H9 (cell line): Measurements from ENCODE around the gene AKAP9. TPM values are rescaled to one million over a fixed set of nuclear protein-coding genes. Genes with fewer than 3 reads are reported as not detected.

Experiments
- DNase-seq: peaks from one replicate; pipeline ENCODE4 v3.0.0-alpha.2; 2017
- H2AFZ ChIP-seq: one replicate; pipeline ENCODE4 v1.6.1; 2013; ENCODE audit warnings: mild to moderate bottlenecking, low read length, control low read depth, moderate library complexity
- H2AK5ac ChIP-seq: 2 replicates; pipeline ENCODE4 v1.6.1; 2013; ENCODE audit warnings: low read length, control low read depth, mixed read lengths; ENCODE audit not compliant: insufficient read length
- H2BK120ac ChIP-seq: one replicate; pipeline ENCODE4 v1.6.1; 2013; ENCODE audit warnings: low read depth, mild to moderate bottlenecking, low read length, control low read depth, inconsistent platforms; ENCODE audit not compliant: poor library complexity, severe bottlenecking
- H2BK12ac ChIP-seq: 2 replicates; pipeline ENCODE4 v1.6.1; 2013; ENCODE audit warnings: low read length, control low read depth, mixed read lengths, low read depth; ENCODE audit not compliant: insufficient read length
- H2BK15ac ChIP-seq: 2 replicates; pipeline ENCODE4 v1.6.1; 2013; ENCODE audit warnings: low read depth, low read length, control low read depth
- H2BK20ac ChIP-seq: one replicate; pipeline ENCODE4 v1.6.1; 2013; ENCODE audit warnings: low read depth, mild to moderate bottlenecking, low read length, control low read depth, inconsistent platforms; ENCODE audit not compliant: poor library complexity, severe bottlenecking
- H2BK5ac ChIP-seq: 2 replicates; pipeline ENCODE4 v1.6.1; 2013; ENCODE audit warnings: low read length, control low read depth, mixed read lengths; ENCODE audit not compliant: insufficient read length
- H3K14ac ChIP-seq: 2 replicates; pipeline ENCODE4 v1.6.1; 2013; ENCODE audit warnings: low read length, control low read depth; ENCODE audit not compliant: insufficient read depth
- H3K18ac ChIP-seq: 2 replicates; pipeline ENCODE4 v1.6.1; 2013; ENCODE audit warnings: low read depth, mild to moderate bottlenecking, mixed read lengths, low read length, control low read depth; ENCODE audit not compliant: insufficient read length
- H3K23ac ChIP-seq: 2 replicates; pipeline ENCODE4 v1.6.1; 2013; ENCODE audit warnings: low read length, control low read depth, mixed read lengths, low read depth; ENCODE audit not compliant: insufficient read length
- H3K23me2 ChIP-seq: 2 replicates; pipeline ENCODE4 v1.6.1; 2013; ENCODE audit warnings: low read depth, mild to moderate bottlenecking, mixed read lengths, low read length, control low read depth; ENCODE audit not compliant: insufficient read length, poor library complexity, severe bottlenecking
- H3K27ac ChIP-seq: 2 replicates; pipeline ENCODE4 v1.5.1; 2013; ENCODE audit warnings: low read length, control low read depth, mixed read lengths, low read depth; ENCODE audit not compliant: insufficient read length
- H3K27me3 ChIP-seq: 2 replicates; pipeline ENCODE4 v1.6.1; 2013; ENCODE audit warnings: low read length, control low read depth, inconsistent platforms; ENCODE audit not compliant: insufficient read depth
- H3K4ac ChIP-seq: 2 replicates; pipeline ENCODE4 v1.6.1; 2013; ENCODE audit warnings: low read depth, mild to moderate bottlenecking, control low read depth, inconsistent platforms, low read length, moderate library complexity
- H3K4me1 ChIP-seq: 2 replicates; pipeline ENCODE4 v1.6.1; 2013; ENCODE audit warnings: low read length, control low read depth, inconsistent platforms; ENCODE audit not compliant: insufficient read depth
- H3K4me2 ChIP-seq: 2 replicates; pipeline ENCODE4 v1.6.1; 2013; ENCODE audit warnings: low read length, control low read depth, mixed read lengths; ENCODE audit not compliant: insufficient read length, insufficient read depth
- H3K56ac ChIP-seq: 2 replicates; pipeline ENCODE4 v1.6.1; 2013; ENCODE audit warnings: low read depth, mild to moderate bottlenecking, mixed read lengths, low read length, control low read depth; ENCODE audit not compliant: insufficient read length
- H3K79me1 ChIP-seq: 2 replicates; pipeline ENCODE4 v1.6.1; 2013; ENCODE audit warnings: low read depth, mild to moderate bottlenecking, moderate library complexity, low read length, control low read depth, inconsistent platforms; ENCODE audit not compliant: insufficient read depth, poor library complexity, severe bottlenecking
- H3K79me2 ChIP-seq: 2 replicates; pipeline ENCODE4 v1.6.1; 2013; ENCODE audit warnings: low read length, control low read depth, inconsistent platforms; ENCODE audit not compliant: insufficient read depth
- H3K9ac ChIP-seq: 2 replicates; pipeline ENCODE4 v1.6.1; 2013; ENCODE audit warnings: low read length, control low read depth, mixed read lengths; ENCODE audit not compliant: insufficient read length; ENCODE audit errors: extremely low read depth
- H3K9me3 ChIP-seq: one replicate; pipeline ENCODE4 v1.6.1; 2013; ENCODE audit warnings: low read depth, low read length, inconsistent platforms; ENCODE audit not compliant: control insufficient read depth
- H3T11ph ChIP-seq: one replicate; pipeline ENCODE4 v1.6.1; 2013; ENCODE audit warnings: mild to moderate bottlenecking, low read length, control low read depth, inconsistent platforms
- H4K20me1 ChIP-seq: one replicate; pipeline ENCODE4 v1.6.1; 2013; ENCODE audit not compliant: control insufficient read depth, insufficient read length, insufficient read depth
- H4K5ac ChIP-seq: 2 replicates; pipeline ENCODE4 v1.6.1; 2013; ENCODE audit warnings: low read depth, mild to moderate bottlenecking, mixed read lengths, low read length, control low read depth; ENCODE audit not compliant: insufficient read length
- H4K8ac ChIP-seq: replicated peaks from 2 replicates; pipeline ENCODE4 v1.6.1; 2013; ENCODE audit warnings: low read length, control low read depth, mixed read lengths, low read depth; ENCODE audit not compliant: insufficient read length
- H4K91ac ChIP-seq: 2 replicates; pipeline ENCODE4 v1.6.1; 2013; ENCODE audit warnings: low read depth, mild to moderate bottlenecking, moderate library complexity, mixed read lengths, low read length, control low read depth; ENCODE audit not compliant: insufficient read length
- H3K27ac Mint-ChIP-seq, 3 experiments: 2 replicates in 2 of 3; 3 replicates in 1 of 3; pipeline ENCODE4 v1.8.0; 2020 to 2021; ENCODE audit warnings: mixed read lengths in 3 of 3, mild to moderate bottlenecking in 1 of 3, moderate library complexity in 1 of 3
- H3K27me3 Mint-ChIP-seq: 2 replicates; pipeline ENCODE4 v1.8.0; 2021; ENCODE audit warnings: low read depth, mild to moderate bottlenecking, moderate library complexity, mixed read lengths
- H3K36me3 Mint-ChIP-seq, 3 experiments: 2 replicates in 2 of 3; 3 replicates in 1 of 3; pipeline ENCODE4 v1.8.0; 2020 to 2021; ENCODE audit warnings: low read depth in 3 of 3, mixed read lengths in 3 of 3; ENCODE audit not compliant: insufficient read depth in 1 of 3
- H3K4me1 Mint-ChIP-seq, 2 experiments: 2 replicates each; pipeline ENCODE4 v1.8.0; 2020; ENCODE audit warnings: mixed read lengths in 2 of 2
- H3K4me3 Mint-ChIP-seq, 2 experiments: 2 replicates in 1 of 2; 3 replicates in 1 of 2; pipeline ENCODE4 v1.8.0; 2020 to 2021; ENCODE audit warnings: mild to moderate bottlenecking in 2 of 2, mixed read lengths in 2 of 2, moderate library complexity in 1 of 2
- H3K9me3 Mint-ChIP-seq, 2 experiments: 2 replicates in 1 of 2; 3 replicates in 1 of 2; pipeline ENCODE4 v1.8.0; 2020; ENCODE audit warnings: mild to moderate bottlenecking in 2 of 2, mixed read lengths in 2 of 2, moderate library complexity in 1 of 2
- WGBS: extraction: QIAGEN DNeasy Blood & Tissue Kit; methylation state at CpG from one replicate; pipeline ENCODE4 v1.1.7; 2013; ENCODE audit warnings: missing lambda C conversion rate, low lambda C conversion rate, mixed read lengths; ENCODE audit not compliant: insufficient read length; ENCODE audit errors: extremely low coverage; 5-methylcytosine and 5-hydroxymethylcytosine counted together
- total RNA-seq: library from RNA; stranded (reverse); gene quantifications from 2 replicates; pipeline ENCODE4 v1.2.1, GENCODE V29; 2021
- TF ChIP-seq, protein P1 (sequence below): fragments of 200-600 bp; sonication (generic); conservative IDR thresholded peaks from 3 replicates; pipeline ENCODE4 v1.8.0; 2021; ENCODE audit warnings: antibody characterized with exemption, mild to moderate bottlenecking

Gene AKAP9
- total RNA-seq, 1 experiment from 2014 or later, result 22.4 TPM

DNA sequence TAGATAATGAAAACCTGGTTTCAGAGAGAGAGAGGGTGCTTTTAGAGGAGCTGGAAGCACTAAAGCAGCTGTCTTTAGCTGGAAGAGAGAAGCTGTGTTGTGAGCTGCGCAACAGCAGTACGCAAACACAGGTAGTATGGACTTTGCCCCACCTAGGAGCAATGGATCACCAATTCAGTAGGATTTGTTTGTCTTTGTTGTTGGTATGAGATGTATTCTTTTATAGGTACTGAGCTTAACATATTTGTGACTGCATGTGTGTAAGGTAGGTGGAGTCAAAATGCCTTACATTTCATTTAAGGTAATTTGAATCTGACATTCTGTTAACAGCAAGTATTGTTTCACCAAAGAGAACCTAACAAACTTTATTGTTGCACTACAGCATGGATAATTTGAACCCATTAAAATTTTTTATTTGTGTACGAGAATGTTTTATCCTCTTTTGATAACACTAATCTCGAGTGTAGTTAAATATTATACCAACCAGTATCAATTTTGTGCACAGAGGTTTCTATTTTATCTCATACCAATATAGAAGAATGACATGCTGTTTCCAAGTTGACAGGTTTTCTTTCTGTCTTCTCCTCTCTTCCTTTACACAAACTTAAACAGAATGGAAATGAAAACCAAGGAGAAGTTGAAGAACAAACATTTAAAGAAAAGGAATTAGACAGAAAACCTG is 101.5 kb downstream of the AKAP9 start:
- H4K8ac ChIP-seq, result no peak overlapping the region
- no peak overlapping the region for H2AFZ ChIP-seq
- no peaks in the 10 kb centered on the region for H3K23me2 ChIP-seq
- H3K27ac ChIP-seq, result no peak overlapping the region
- no peak overlapping the region for H2BK5ac ChIP-seq
- Mint-ChIP-seq H3K9me3 (no peaks in the 10 kb centered on the region), H3K27me3 (no peaks in the 10 kb centered on the region), H3K27ac (no peak overlapping the region; a peak in 2 of 7 replicates), H3K4me1 (no peaks in the 10 kb centered on the region), H3K36me3 (peaks cover 6 to 37% (median 18%) of the 10 kb centered on the region in 3 experiments; a peak in 6 of 7 replicates), H3K4me3 (no peak overlapping the region)
- no peak overlapping the region for H4K5ac ChIP-seq
- H3K9me3 ChIP-seq, result no peaks in the 10 kb centered on the region
- no peak overlapping the region for H3K9ac ChIP-seq
- H3K23ac ChIP-seq, result no peak overlapping the region
- no peak overlapping the region for H2AK5ac ChIP-seq
- no peak overlapping the region for H2BK15ac ChIP-seq
- H3K27me3 ChIP-seq, result no peaks in the 10 kb centered on the region
- no peaks in the 10 kb centered on the region for H3K4me1 ChIP-seq
- H4K20me1 ChIP-seq, result no peaks in the 10 kb centered on the region
- no peak overlapping the region for H3K56ac ChIP-seq
- no CpG with 5 or more reads among the region's 4 CpGs for WGBS
- DNase-seq, result no peak
- no peak overlapping the region for H3K4me2 ChIP-seq
- no peaks in the 10 kb centered on the region for H3K79me2 ChIP-seq
- H3K4ac ChIP-seq, result no peak overlapping the region
- no peak overlapping the region for H3T11ph ChIP-seq
- H4K91ac ChIP-seq, result no peak overlapping the region
- TF ChIP-seq, protein P1, sequence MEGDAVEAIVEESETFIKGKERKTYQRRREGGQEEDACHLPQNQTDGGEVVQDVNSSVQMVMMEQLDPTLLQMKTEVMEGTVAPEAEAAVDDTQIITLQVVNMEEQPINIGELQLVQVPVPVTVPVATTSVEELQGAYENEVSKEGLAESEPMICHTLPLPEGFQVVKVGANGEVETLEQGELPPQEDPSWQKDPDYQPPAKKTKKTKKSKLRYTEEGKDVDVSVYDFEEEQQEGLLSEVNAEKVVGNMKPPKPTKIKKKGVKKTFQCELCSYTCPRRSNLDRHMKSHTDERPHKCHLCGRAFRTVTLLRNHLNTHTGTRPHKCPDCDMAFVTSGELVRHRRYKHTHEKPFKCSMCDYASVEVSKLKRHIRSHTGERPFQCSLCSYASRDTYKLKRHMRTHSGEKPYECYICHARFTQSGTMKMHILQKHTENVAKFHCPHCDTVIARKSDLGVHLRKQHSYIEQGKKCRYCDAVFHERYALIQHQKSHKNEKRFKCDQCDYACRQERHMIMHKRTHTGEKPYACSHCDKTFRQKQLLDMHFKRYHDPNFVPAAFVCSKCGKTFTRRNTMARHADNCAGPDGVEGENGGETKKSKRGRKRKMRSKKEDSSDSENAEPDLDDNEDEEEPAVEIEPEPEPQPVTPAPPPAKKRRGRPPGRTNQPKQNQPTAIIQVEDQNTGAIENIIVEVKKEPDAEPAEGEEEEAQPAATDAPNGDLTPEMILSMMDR, result no peak
- H3K79me1 ChIP-seq, result no peaks in the 10 kb centered on the region
- H2BK120ac ChIP-seq, result no peak overlapping the region
- H3K14ac ChIP-seq, result no peak overlapping the region
- no peak overlapping the region for H3K18ac ChIP-seq
- no peak overlapping the region for H2BK12ac ChIP-seq
- no peak overlapping the region for H2BK20ac ChIP-seq
